ENCODE results near the gene SPEF1.

The SPEF1 gene

DNA sequence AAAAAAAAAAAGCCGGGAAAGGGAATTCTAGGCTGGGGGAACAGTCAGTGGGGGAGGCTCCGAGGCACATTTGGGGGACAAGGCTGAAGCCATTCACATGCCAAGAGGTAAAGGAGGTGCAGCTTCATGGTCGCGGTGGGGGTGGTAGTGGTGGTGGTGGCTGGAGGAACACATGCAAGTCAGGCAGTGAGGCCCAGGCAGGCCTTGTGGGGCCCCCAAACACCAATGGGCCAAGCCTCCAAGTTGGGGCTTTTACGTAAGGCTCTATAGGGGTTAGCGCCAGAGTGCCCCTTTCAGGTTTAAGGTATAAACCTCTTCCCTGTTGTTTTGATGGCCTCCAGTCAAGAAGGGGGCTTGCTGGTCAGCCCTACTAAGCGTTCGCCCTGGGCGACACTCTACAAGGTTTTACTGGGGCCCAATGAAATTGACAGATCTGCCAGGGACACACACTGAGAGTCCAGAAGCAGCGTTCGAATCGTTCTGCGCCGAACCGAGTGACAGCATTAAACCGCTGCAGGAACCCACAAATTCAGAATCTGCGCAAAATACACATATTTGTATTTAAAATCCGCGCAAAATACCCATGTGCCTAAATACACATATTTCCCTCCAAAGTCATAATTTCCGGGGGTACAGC lies 38.3 kb upstream of the SPEF1 start:
- Histone ChIP-seq H3K4me3 (ENCODE audit: low read depth in 1 of 2, low read length in 2 of 2) (peak overlapping the region; percentile 89 to 90), H3K27ac (ENCODE audit: low read depth, low read length) (peak overlapping the region; percentile 100), H3K4me1 (ENCODE audit: control insufficient read depth in 1 of 2, insufficient read depth in 2 of 2, low read length in 2 of 2) (peaks cover 27 to 31% of the 10 kb centered on the region in 2 donors), H3K9ac (ENCODE audit: low read depth in 1 of 2, low read length in 2 of 2) (peak overlapping the region; percentile 86 to 91), H3K36me3 (ENCODE audit: control insufficient read depth in 1 of 2, insufficient read depth in 2 of 2, low read length in 2 of 2) (peaks cover 17 to 23% of the 10 kb centered on the region in 2 donors), H3K9me3 (ENCODE audit: control insufficient read depth in 1 of 2, low read length in 2 of 2) (no peaks in the 10 kb centered on the region), H3K27me3 (ENCODE audit: control insufficient read depth in 1 of 2, insufficient read depth in 2 of 2, low read length in 2 of 2) (no peaks in the 10 kb centered on the region)

DNA sequence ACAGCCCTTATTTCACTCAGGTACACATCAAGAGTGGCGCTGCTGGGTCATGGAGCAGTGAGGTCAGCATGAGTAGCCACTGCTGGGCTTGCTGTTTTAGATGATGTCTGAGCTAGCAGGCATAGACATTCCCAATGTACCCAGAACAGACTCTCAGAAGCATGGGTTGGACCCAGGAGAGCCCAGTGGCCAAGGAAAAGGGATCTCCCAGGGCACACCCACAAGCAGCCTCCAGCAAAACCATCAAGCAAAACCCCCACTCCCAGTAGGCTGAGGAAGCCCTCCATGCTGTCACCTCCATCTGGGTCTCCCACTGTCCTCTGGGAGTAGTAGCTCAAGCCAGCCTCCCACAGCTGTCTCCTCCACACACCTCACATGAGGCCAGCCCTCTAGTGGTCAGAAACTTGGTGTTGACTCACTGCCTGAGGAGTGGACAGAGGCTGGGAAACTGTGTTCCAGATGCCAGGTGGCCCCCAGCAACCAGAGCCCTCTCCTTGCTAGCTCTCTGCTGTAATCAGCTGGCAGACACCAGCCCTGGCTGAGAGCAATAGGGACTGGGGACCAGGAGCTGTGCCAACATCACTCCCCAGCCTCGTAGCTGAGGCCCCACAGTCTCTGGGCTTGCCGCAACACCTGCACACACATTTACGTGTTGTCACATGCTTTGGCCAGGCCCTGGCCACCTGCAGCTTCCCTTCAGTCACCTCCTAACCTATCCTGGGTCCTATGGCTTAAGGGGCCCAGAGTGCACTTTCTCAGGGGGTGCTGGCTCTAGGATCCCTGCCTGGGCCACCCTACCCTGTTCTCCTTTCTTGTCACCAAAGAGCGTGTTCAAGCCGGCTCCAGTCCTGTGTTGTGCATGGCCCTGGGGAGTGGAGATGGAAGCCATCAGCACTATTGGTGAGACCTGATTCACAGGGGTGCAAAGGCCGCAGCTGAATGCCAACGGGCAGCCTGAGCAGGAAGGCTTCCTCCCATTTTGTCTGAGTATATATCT lies 37.2 kb upstream of the SPEF1 start:
- H3K27me3 ChIP-seq (ENCODE audit: control insufficient read depth in 1 of 2, insufficient read depth in 2 of 2, low read length in 2 of 2): no peaks in the 10 kb centered on the region
- H3K9ac ChIP-seq (ENCODE audit: low read depth in 1 of 2, low read length in 2 of 2): peak overlapping the region; percentile 4 to 49
- peaks cover 34 to 36% of the 10 kb centered on the region in 2 donors for H3K4me1 ChIP-seq (ENCODE audit: control insufficient read depth in 1 of 2, insufficient read depth in 2 of 2, low read length in 2 of 2)
- H3K4me3 ChIP-seq (ENCODE audit: low read depth in 1 of 2, low read length in 2 of 2): no peak overlapping the region
- no peaks in the 10 kb centered on the region for H3K9me3 ChIP-seq (ENCODE audit: control insufficient read depth in 1 of 2, low read length in 2 of 2)
- peak overlapping the region; percentile 34 for H3K27ac ChIP-seq (ENCODE audit: low read depth, low read length)
- H3K36me3 ChIP-seq (ENCODE audit: control insufficient read depth in 1 of 2, insufficient read depth in 2 of 2, low read length in 2 of 2): peaks cover 11 to 12% of the 10 kb centered on the region in 2 donors

DNA sequence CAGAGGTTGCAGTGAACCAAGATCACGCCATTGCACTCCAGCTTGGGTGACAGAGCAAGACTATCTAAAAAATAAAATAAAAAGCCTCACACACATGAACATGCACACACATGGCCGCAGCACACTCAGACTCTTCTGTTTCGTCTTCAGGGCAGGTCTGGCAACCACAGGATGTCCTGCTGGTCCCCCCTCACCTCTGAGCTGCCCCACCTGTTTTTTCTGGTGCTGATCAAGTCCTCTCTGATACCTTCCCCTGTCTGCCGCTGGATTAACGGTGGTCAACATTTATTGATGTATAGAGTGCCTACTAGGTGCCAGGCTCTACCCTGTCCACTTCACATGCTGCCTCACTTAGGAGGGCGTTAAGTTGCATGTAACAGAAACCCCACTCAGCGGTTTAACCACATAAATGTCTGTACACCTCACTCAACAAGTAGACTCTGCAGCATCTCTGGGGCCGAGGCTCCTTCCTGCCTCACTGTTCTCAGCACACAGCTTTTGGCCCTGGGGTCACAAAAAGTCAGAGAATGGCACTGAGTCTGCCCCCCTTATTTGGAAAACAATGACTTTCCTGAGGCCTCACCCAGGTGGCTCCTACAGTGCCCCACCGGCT lies 34.6 kb upstream of the SPEF1 start:
- no peak overlapping the region for H3K27ac ChIP-seq (ENCODE audit: low read depth, low read length)
- H3K9me3 ChIP-seq (ENCODE audit: control insufficient read depth in 1 of 2, low read length in 2 of 2): no peaks in the 10 kb centered on the region
- H3K27me3 ChIP-seq (ENCODE audit: control insufficient read depth in 1 of 2, insufficient read depth in 2 of 2, low read length in 2 of 2): no peaks in the 10 kb centered on the region
- H3K4me3 ChIP-seq (ENCODE audit: low read depth in 1 of 2, low read length in 2 of 2): no peak overlapping the region
- H3K9ac ChIP-seq (ENCODE audit: low read depth in 1 of 2, low read length in 2 of 2): no peak overlapping the region
- H3K4me1 ChIP-seq (ENCODE audit: control insufficient read depth in 1 of 2, insufficient read depth in 2 of 2, low read length in 2 of 2): peaks cover 47 to 49% of the 10 kb centered on the region in 2 donors
- H3K36me3 ChIP-seq (ENCODE audit: control insufficient read depth in 1 of 2, insufficient read depth in 2 of 2, low read length in 2 of 2): no peaks in the 10 kb centered on the region

DNA sequence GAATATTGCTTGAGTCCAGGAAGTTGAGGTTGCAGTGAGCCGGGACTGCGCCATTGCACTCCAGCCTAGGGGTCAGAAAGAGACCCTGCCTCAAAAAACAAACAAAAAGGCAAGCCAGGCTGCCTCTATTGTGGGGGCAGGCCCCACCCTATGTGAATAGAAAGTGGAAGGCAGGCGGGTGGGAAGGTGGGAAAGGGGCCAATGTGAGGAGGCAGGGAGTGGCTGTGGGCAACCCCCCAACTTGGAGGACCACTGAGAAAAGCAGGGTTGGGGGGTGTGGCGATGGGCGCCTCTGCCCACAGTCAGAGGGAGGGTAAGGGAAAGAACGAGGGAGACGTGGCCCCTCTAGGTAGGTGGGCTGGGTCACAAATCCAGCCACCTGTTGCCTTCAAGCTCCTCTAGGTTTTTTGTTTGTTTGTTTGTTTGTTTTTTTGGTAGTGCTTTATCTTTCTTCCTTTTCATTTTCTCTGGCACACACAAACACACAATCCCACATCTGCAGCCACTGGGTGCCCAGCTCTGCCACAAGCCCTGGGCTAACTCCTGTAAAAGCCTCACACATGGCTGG lies 33.8 kb upstream of the SPEF1 start:
- Histone ChIP-seq H3K36me3 (ENCODE audit: control insufficient read depth in 1 of 2, insufficient read depth in 2 of 2, low read length in 2 of 2) (no peaks in the 10 kb centered on the region), H3K4me3 (ENCODE audit: low read depth in 1 of 2, low read length in 2 of 2) (no peak overlapping the region), H3K27ac (ENCODE audit: low read depth, low read length) (no peak overlapping the region), H3K9me3 (ENCODE audit: control insufficient read depth in 1 of 2, low read length in 2 of 2) (no peaks in the 10 kb centered on the region), H3K9ac (ENCODE audit: low read depth in 1 of 2, low read length in 2 of 2) (no peak overlapping the region), H3K4me1 (ENCODE audit: control insufficient read depth in 1 of 2, insufficient read depth in 2 of 2, low read length in 2 of 2) (peaks cover 52 to 54% of the 10 kb centered on the region in 2 donors), H3K27me3 (ENCODE audit: control insufficient read depth in 1 of 2, insufficient read depth in 2 of 2, low read length in 2 of 2) (no peaks in the 10 kb centered on the region)

DNA sequence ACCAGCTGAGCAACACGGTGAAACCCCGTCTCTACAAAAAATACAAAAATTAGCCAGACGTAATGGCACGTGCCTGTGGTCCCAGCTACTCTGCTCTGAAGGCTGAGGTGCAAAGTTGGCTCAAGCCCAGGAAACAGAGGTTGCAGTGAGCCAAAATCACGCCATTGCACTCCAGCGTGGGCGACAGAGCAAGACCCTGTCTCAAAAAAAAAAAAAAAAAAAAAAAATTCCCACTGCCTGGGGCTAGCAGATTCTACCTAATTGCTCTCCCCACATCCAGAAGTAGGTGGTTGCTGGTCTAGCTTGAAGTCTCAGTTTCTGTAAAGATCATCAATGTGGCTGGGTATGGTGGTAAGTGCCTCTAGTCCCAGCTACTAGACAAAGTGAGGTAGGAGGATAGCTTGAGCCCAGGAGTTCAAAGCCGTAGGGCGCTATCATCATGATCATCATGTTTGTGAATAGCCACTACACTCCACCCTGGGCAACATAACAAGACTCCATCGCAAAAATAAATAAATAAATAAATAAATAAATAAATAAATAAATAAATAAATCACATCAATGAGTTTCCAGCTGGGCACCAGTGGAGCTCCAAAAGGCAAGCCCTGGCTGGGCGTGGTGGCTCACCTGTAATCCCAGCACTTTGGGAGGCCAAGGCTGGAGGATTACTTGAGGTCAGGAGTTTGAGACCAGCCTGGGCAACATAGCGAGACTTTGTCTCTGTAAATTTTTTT lies 32.8 kb upstream of the SPEF1 start:
- no peaks in the 10 kb centered on the region for H3K27me3 ChIP-seq (ENCODE audit: control insufficient read depth in 1 of 2, insufficient read depth in 2 of 2, low read length in 2 of 2)
- no peaks in the 10 kb centered on the region for H3K36me3 ChIP-seq (ENCODE audit: control insufficient read depth in 1 of 2, insufficient read depth in 2 of 2, low read length in 2 of 2)
- no peaks in the 10 kb centered on the region for H3K9me3 ChIP-seq (ENCODE audit: control insufficient read depth in 1 of 2, low read length in 2 of 2)
- H3K27ac ChIP-seq (ENCODE audit: low read depth, low read length): no peak overlapping the region
- H3K4me3 ChIP-seq (ENCODE audit: low read depth in 1 of 2, low read length in 2 of 2): no peak overlapping the region
- H3K4me1 ChIP-seq (ENCODE audit: control insufficient read depth in 1 of 2, insufficient read depth in 2 of 2, low read length in 2 of 2): peaks cover 44 to 45% of the 10 kb centered on the region in 2 donors
- H3K9ac ChIP-seq (ENCODE audit: low read depth in 1 of 2, low read length in 2 of 2): no peak overlapping the region

DNA sequence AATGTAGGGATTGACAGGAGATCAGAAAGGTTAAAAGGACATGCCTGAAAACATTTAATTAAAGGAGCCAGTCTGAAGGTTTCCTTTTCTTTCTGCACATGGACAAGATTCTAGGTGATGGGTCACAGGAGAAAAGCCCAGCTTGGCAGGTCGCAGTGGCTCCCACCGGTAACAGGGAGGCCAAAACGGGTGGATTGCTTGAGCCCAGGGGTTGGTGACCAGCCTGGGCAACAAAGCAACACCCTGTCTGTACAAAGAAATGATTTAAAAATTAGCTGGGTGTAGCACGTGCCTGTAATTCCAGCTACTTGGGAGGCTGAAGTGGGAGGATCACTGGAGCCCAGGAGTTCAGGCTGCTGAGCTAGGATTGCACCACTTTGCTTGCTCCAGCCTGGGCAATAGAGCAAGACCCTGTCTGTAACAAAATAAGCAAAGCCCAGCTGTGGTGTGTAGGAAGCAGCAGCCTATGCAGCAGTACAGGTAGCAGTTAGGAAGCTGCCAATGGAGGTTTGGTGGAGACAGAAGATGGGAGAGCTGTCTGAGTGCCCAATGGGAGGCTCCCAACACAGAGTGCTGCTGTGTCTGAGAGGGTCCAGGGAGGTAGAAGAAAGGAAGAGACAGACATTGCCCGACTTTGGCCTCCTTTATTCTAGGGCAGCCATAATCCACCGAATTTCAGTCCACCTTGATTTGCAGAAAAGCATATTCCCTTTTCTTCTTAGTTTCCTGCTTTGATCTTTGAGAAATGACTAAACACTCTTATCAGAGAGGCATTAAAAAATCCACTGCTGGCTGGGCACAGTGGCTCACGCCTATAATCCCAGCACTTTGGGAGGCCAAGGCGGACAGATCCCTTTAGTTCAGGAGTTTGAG lies 32.0 kb upstream of the SPEF1 start:
- Histone ChIP-seq H3K27me3 (ENCODE audit: control insufficient read depth in 1 of 2, insufficient read depth in 2 of 2, low read length in 2 of 2) (no peaks in the 10 kb centered on the region), H3K9me3 (ENCODE audit: control insufficient read depth in 1 of 2, low read length in 2 of 2) (no peaks in the 10 kb centered on the region), H3K4me1 (ENCODE audit: control insufficient read depth in 1 of 2, insufficient read depth in 2 of 2, low read length in 2 of 2) (peaks cover 40 to 43% of the 10 kb centered on the region in 2 donors), H3K27ac (ENCODE audit: low read depth, low read length) (no peak overlapping the region), H3K36me3 (ENCODE audit: control insufficient read depth in 1 of 2, insufficient read depth in 2 of 2, low read length in 2 of 2) (no peaks in the 10 kb centered on the region), H3K4me3 (ENCODE audit: low read depth in 1 of 2, low read length in 2 of 2) (no peak overlapping the region), H3K9ac (ENCODE audit: low read depth in 1 of 2, low read length in 2 of 2) (no peak overlapping the region)

DNA sequence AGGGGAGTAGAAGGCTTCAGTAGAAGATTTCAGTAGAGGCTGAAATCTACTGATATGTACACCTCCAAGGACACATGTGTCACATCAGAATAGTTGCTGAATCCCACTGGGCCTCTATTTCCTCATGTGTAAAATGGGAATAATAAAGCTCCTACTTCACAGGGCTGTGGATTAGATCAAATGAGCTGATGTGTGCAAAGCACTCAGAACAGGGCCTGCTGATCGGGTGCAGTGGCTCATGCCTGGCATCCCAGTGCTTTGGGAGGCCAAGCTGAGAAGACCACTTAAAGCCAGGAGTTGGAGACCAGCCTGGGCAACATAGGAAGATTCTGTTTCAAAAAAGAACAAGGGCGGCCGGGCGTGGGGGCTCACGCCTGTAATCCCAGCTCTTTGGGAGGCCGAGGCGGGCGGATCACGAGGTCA lies 31.0 kb upstream of the SPEF1 start:
- Histone ChIP-seq H3K9ac (ENCODE audit: low read depth in 1 of 2, low read length in 2 of 2) (peak overlapping the region; percentile 50 to 54), H3K36me3 (ENCODE audit: control insufficient read depth in 1 of 2, insufficient read depth in 2 of 2, low read length in 2 of 2) (no peaks in the 10 kb centered on the region), H3K27ac (ENCODE audit: low read depth, low read length) (peak overlapping the region; percentile 74), H3K9me3 (ENCODE audit: control insufficient read depth in 1 of 2, low read length in 2 of 2) (no peaks in the 10 kb centered on the region), H3K27me3 (ENCODE audit: control insufficient read depth in 1 of 2, insufficient read depth in 2 of 2, low read length in 2 of 2) (no peaks in the 10 kb centered on the region), H3K4me1 (ENCODE audit: control insufficient read depth in 1 of 2, insufficient read depth in 2 of 2, low read length in 2 of 2) (peaks cover 46 to 49% of the 10 kb centered on the region in 2 donors), H3K4me3 (ENCODE audit: low read depth in 1 of 2, low read length in 2 of 2) (peak overlapping the region in 1 of 2 donors; percentile 63)

DNA sequence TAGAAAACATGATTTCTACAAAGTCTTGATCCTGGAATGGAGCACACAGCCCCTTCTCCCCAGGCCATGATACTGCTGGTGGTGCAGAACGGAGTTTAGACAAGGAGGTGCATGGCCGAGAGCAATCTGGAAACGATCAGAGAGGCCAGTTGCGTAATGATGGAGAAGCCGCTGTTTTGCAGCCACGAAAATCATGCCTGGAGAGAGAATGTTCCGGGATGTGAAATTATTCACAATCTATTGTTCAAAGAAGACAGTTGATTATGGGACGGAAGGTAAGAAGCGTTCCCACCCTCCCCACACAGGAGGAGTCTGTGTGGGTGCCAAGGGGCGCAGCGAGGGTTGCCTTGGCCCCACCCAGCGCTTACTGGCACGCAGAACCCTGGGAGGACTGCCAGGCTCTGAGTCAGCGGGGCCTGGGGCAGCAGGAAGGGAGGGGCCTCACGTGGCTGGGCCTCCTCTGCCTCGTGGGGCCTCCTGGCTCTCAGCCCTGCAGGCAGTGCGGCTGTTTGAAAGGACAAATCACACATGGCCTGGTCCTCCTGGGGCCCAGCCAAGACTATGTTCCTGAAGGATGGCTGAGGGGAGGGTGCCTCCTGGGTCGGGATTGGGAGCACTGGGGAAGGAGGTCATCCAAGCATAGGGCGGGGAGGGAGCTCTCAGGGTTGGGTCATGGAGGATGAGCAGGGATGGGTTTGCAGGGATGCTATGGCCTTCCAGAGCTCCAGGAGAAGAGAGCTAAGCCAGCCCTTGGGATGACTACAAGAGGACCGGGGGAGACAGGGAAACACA lies 30.4 kb upstream of the SPEF1 start:
- no peaks in the 10 kb centered on the region for H3K36me3 ChIP-seq (ENCODE audit: control insufficient read depth in 1 of 2, insufficient read depth in 2 of 2, low read length in 2 of 2)
- H3K9me3 ChIP-seq (ENCODE audit: control insufficient read depth in 1 of 2, low read length in 2 of 2): no peaks in the 10 kb centered on the region
- peak overlapping the region; percentile 63 to 74 for H3K4me3 ChIP-seq (ENCODE audit: low read depth in 1 of 2, low read length in 2 of 2)
- H3K9ac ChIP-seq (ENCODE audit: low read depth in 1 of 2, low read length in 2 of 2): peak overlapping the region; percentile 50 to 76
- H3K27ac ChIP-seq (ENCODE audit: low read depth, low read length): peak overlapping the region; percentile 74
- no peaks in the 10 kb centered on the region for H3K27me3 ChIP-seq (ENCODE audit: control insufficient read depth in 1 of 2, insufficient read depth in 2 of 2, low read length in 2 of 2)
- peaks cover 52 to 55% of the 10 kb centered on the region in 2 donors for H3K4me1 ChIP-seq (ENCODE audit: control insufficient read depth in 1 of 2, insufficient read depth in 2 of 2, low read length in 2 of 2)

All from duodenal mucosa (tissue), 2 donors.